Small intestine (tissue), 16 donors: Measurements from ENCODE around the gene ABCC2. TPM values are rescaled to one million over a fixed set of nuclear protein-coding genes. Genes with fewer than 3 reads are reported as not detected.
A peak's percentile ranks its signal among the peaks of the same experiment; 100 is the strongest.
"Not testable (repeated sequence)": the region's sequence is repeated elsewhere in the genome, so short reads cannot be mapped to it uniquely, and the experiment has no call there.

Experiments
- DNase-seq, 2 donors: peaks; one replicate each; pipeline versions ENCODE4 v3.0.0 to v3.0.0-alpha.2; 2013
- FAIRE-seq: peaks from 2 replicates; lab custom pipeline; 2012; peaks lifted over from hg19 to GRCh38; lab: Jason Lieb, UNC
- H3K27ac ChIP-seq, 3 donors: one replicate each; pipeline ENCODE4 v1.5.1; 2013; ENCODE audit warnings: low read length in 2 of 3, mild to moderate bottlenecking in 2 of 3, control low read depth in 1 of 3, inconsistent platforms in 1 of 3, low read depth in 1 of 3, moderate library complexity in 1 of 3
- H3K27me3 ChIP-seq, 3 donors: one replicate each; pipeline ENCODE4 v1.6.1; 2013; ENCODE audit warnings: low read length in 3 of 3, inconsistent platforms in 1 of 3; ENCODE audit not compliant: control insufficient read depth in 3 of 3, insufficient read depth in 3 of 3
- H3K36me3 ChIP-seq, 3 donors: one replicate each; pipeline ENCODE4 v1.6.1; 2013; ENCODE audit warnings: low read length in 3 of 3, inconsistent platforms in 1 of 3, low read depth in 1 of 3, mild to moderate bottlenecking in 1 of 3, moderate library complexity in 1 of 3; ENCODE audit not compliant: control insufficient read depth in 3 of 3, insufficient read depth in 2 of 3
- H3K4me1 ChIP-seq, 3 donors: one replicate each; pipeline ENCODE4 v1.6.1; 2013; ENCODE audit warnings: low read length in 2 of 3, inconsistent platforms in 1 of 3, low read depth in 1 of 3, mild to moderate bottlenecking in 1 of 3, moderate library complexity in 1 of 3; ENCODE audit not compliant: control insufficient read depth in 3 of 3, insufficient read depth in 2 of 3
- H3K4me3 ChIP-seq, 3 donors: one replicate each; pipeline ENCODE4 v1.5.1; 2013; ENCODE audit warnings: low read length in 3 of 3, control low read depth in 1 of 3, inconsistent platforms in 1 of 3, low read depth in 1 of 3, mild to moderate bottlenecking in 1 of 3, moderate library complexity in 1 of 3
- H3K9me3 ChIP-seq, 2 donors: one replicate each; pipeline ENCODE4 v1.6.1; 2013; ENCODE audit warnings: low read depth in 1 of 2, low read length in 1 of 2; ENCODE audit not compliant: control insufficient read depth in 2 of 2, insufficient read depth in 1 of 2
- WGBS, 3 donors: extraction: QIAGEN DNeasy Blood & Tissue Kit; methylation state at CpG; one replicate each; pipeline ENCODE4 v1.1.7; 2013; 5-methylcytosine and 5-hydroxymethylcytosine counted together
- long read RNA-seq, 10 donors: transcript quantifications; one replicate each; lab custom pipeline, GENCODE V29; 2026
- polyA plus RNA-seq, 4 donors: library from polyadenylated mRNA; stranded (reverse) in 3 of 4; unstranded in 1 of 4; fragments of 200-250 nt in 3 of 4; fragments of 120-200 nt in 1 of 4; gene quantifications; one replicate each; pipeline versions ENCODE4 v1.2.1 to v1.2.3, GENCODE V29; 2013
- donor health status: healthy with polysubstance abuse.
- donor health status: control.
- donor health status: control.
- donor health status: Bipolar disorder and iron deficiency.
- donor health status: healthy.

Gene ABCC2
- 10 to 100 TPM in 3 of 4 donors, 1 to 10 TPM in 1; 5.6 to 91.7 (median 58.6) TPM for polyA plus RNA-seq
- long read RNA-seq, donor 1, full-length matches to known transcripts: 43 of 56 reads
- long read RNA-seq, donor 1, partial matches to known transcripts: 13 of 56 reads
- long read RNA-seq, donor 1, other reads (novel, unspliced or antisense): 0 of 56 reads
- long read RNA-seq, donor 2, full-length matches to known transcripts: 6 of 6 reads
- long read RNA-seq, donor 2, partial matches to known transcripts: 0 of 6 reads
- long read RNA-seq, donor 2, other reads (novel, unspliced or antisense): 0 of 6 reads
- long read RNA-seq, donor 3, partial matches to known transcripts: 0 of 3 reads
- long read RNA-seq, donor 3, other reads (novel, unspliced or antisense): 0 of 3 reads
- long read RNA-seq, donor 4: 0 reads
- long read RNA-seq, donor 5, partial matches to known transcripts: 0 of 3 reads
- long read RNA-seq, donor 5, other reads (novel, unspliced or antisense): 0 of 3 reads
- long read RNA-seq, donor 6, full-length matches to known transcripts: 9 of 9 reads
- long read RNA-seq, donor 6, partial matches to known transcripts: 0 of 9 reads
- long read RNA-seq, donor 6, other reads (novel, unspliced or antisense): 0 of 9 reads
- long read RNA-seq, donor 7: 0 reads
- long read RNA-seq, donor 8: 0 reads
- long read RNA-seq, donor 9, partial matches to known transcripts: 0 of 1 reads
- long read RNA-seq, donor 9, other reads (novel, unspliced or antisense): 0 of 1 reads
- long read RNA-seq, donor 10, partial matches to known transcripts: 5 of 6 reads
- long read RNA-seq, donor 10, other reads (novel, unspliced or antisense): 0 of 6 reads

DNA sequence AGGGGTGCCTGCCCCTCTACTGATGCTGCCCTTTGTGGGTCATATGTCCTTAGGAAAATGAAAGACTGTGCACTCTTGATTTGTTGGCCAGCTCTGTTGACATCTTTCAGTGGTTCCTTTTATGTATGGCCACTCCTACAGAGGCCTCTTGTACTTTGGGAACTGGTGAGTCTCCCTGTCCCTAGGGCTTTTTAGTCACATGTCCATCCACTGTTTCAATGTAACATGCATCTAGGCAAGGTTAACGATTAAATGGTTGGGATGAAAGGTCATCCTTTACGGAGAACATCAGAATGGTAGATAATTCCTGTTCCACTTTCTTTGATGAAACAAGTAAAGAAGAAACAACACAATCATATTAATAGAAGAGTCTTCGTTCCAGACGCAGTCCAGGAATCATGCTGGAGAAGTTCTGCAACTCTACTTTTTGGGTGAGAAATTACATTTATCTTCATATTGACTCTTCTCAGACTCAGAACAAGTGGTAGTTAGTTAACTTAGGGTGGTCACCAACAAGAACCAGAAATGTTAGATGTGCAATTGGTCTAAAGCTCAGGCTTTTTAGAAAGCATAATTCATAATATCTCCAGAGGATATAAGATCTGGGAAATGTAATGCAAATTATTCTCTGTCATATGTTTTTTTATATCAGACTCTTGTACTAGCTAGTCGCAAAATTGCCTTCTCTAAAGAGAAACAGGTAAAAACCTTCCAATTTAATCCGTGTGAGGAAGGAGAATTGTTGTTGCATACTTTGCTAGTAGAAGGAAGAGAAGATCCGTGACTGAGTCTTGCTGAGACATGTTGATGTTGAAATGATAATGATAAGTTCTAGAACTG lies at the start of gene ABCC2:
ABCC2 (plus strand) TSS at position 194 of the 840 bp plus-strand sequence; CDS start at position 399, 205 bp downstream.
- 42 to 55% (median 54%) methylated on average over 7 of the region's 7 CpGs for WGBS, 3 donors
- Histone ChIP-seq H3K27ac (peak within 1 kb of the TSS in 2 of 3 donors; percentile 62 to 91), H3K4me1 (peaks cover 3 to 55% (median 10%) of the 10 kb centered on the region in 3 donors), H3K9me3 (no peaks in the 10 kb centered on the region), H3K36me3 (peaks cover 0 to 15% (median 0%) of the 10 kb centered on the region in 3 donors), H3K4me3 (peak within 1 kb of the TSS in 2 of 3 donors; percentile 47 to 49), H3K27me3 (no peaks in the 10 kb centered on the region)
- DNase-seq (peak; percentile 87 to 94), FAIRE-seq (no peak)

DNA sequence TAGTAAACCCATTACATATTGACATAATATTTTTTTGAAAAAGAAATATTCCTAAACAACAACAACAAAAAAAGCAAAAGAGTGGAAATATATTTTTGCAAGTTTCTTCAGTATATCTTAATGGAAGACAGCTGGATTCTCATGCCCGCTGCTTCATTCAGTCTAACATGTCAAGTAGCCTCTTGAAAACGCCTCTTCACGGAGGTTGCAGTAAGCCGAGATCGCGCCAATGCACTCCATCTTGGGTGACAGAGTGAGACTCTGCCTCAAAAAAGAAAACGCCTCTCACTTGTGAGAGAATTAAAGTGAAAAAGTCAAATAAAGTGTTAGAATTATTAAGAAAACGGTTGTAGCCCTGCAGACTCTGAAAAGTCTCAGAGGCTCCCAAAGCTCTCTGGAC lies 49.1 kb upstream of the ABCC2 start:
- H3K4me1 ChIP-seq: peaks cover 0 to 12% (median 1%) of the 10 kb centered on the region in 3 donors
- no peaks in the 10 kb centered on the region for H3K9me3 ChIP-seq
- DNase-seq: peak in 1 of 2 donors; percentile 14
- H3K4me3 ChIP-seq: peak overlapping the region in 2 of 3 donors; percentile 2 to 5
- no peak for FAIRE-seq
- H3K27ac ChIP-seq: no peak overlapping the region
- 65 to 66% (median 66%) methylated on average over 8 of the region's 8 CpGs for WGBS, 3 donors
- no peaks in the 10 kb centered on the region for H3K27me3 ChIP-seq
- peaks cover 4 to 11% (median 5%) of the 10 kb centered on the region in 3 donors for H3K36me3 ChIP-seq

DNA sequence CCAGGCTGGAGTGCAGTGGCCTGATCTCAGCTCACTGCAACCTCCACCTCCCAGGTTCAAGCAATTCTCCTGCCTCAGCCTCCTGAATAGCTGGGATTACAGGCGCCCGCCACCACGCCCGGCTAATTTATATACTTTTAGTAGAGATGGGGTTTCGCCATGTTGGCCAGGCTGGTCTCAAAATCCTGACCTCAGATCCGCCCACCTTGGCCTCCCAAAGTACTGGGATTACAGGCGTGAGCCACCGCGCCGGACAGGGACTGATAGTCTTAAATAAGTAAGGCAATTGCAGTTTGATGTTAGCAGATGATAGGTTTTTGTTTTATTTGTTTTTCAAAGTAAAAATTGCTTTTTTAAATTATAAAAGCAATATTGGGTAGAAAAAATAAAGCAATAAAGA lies 48.3 kb upstream of the ABCC2 start:
- 92 to 96% (median 96%) methylated on average over 10 of the region's 10 CpGs for WGBS, 3 donors
- not testable (repeated sequence) for FAIRE-seq, DNase-seq

DNA sequence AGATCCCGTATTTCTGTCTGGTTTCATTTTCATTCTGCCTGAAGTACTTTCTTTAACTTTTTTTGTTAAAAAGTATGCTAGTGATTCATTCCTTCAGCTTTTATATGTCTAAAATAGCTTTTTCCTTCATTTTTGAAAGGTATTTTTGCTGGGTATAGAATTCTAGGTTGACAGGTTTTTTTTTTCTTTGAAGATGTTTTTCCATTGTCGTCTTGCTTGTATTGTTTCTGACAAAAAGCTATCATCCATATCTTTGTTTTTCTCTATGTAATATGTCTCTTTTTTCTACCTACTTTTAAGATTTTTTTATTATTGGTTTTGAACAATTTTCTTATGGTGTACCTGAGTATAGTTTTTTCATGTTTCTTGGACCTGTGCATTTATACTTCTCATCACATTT lies 42.2 kb upstream of the ABCC2 start:
- H3K4me3 ChIP-seq: no peak overlapping the region
- H3K27me3 ChIP-seq: no peaks in the 10 kb centered on the region
- H3K4me1 ChIP-seq: no peaks in the 10 kb centered on the region
- no peak for DNase-seq
- FAIRE-seq: no peak
- H3K9me3 ChIP-seq: peaks cover 0 to 6% of the 10 kb centered on the region in 2 donors
- WGBS, 3 donors: 97 to 99% (median 97%) methylated on average over 2 of the region's 2 CpGs
- H3K27ac ChIP-seq: no peak overlapping the region
- H3K36me3 ChIP-seq: peaks cover 8 to 18% (median 17%) of the 10 kb centered on the region in 3 donors

More for the DNA sequence above, 48.3 kb upstream of the ABCC2 start:
- not testable (repeated sequence) for H3K36me3 ChIP-seq, H3K9me3 ChIP-seq, H3K27me3 ChIP-seq, H3K27ac ChIP-seq, H3K4me3 ChIP-seq
- H3K4me1 ChIP-seq: peaks cover 0 to 12% (median 1%) of the 10 kb centered on the region in 3 donors

DNA sequence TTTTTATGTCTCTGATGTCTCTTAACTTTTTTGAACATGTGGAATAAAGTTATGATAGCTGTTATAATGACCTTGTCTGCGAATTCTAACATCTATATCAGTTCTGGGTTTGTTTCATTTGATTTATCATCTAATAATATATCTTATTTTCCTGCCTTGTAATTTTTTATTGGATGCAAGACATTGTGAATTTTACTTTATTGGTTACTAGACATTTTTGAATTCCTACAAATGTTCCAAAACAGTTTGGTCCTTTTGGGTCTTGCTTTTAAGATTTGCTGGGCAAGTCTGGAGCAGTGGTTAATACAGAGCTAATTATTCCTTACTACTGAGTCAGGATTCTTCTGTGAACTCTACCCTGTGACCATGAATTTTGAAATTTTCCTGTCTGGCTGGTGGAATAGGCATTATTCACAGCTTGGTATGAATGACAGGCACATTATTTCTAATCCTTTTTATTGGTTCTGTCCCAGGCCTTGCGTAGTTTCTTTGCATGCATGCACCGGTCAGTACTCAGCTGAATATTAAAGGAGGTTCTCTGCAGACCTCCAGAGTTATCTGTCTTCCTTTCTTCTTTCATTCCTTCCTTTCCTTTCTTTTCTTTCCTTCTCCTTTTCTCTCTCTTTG lies 41.4 kb upstream of the ABCC2 start:
- H3K4me1 ChIP-seq: no peaks in the 10 kb centered on the region
- 96 to 99% (median 98%) methylated on average over 3 of the region's 3 CpGs for WGBS, 3 donors
- H3K27me3 ChIP-seq: no peaks in the 10 kb centered on the region
- H3K9me3 ChIP-seq: peaks cover 0 to 6% of the 10 kb centered on the region in 2 donors
- H3K27ac ChIP-seq: no peak overlapping the region
- DNase-seq: no peak
- peaks cover 9 to 22% (median 18%) of the 10 kb centered on the region in 3 donors for H3K36me3 ChIP-seq
- no peak for FAIRE-seq
- no peak overlapping the region for H3K4me3 ChIP-seq

DNA sequence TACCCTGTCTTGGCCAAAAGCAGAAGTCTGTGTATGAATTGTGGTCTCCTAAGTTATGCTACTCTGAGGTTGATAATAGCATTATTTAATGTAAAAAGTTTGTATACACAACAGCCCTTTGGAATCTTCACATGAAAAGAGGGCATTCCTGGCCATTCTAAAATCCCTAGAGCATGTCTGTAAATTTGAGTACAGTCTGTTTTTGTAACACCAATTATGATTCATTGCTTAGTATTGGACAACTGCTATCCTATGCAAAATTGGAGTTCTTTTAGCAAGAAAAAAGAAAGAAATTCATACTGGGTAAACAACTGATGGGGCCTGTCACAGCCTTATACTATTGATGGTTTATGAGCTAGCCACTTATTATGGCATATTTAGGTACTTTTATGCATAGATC lies 40.2 kb upstream of the ABCC2 start:
- no peak overlapping the region for H3K27ac ChIP-seq
- no peak overlapping the region for H3K4me3 ChIP-seq
- no peak for FAIRE-seq
- H3K36me3 ChIP-seq: peaks cover 13 to 25% (median 21%) of the 10 kb centered on the region in 3 donors
- no peaks in the 10 kb centered on the region for H3K4me1 ChIP-seq
- DNase-seq: no peak
- H3K27me3 ChIP-seq: no peaks in the 10 kb centered on the region
- H3K9me3 ChIP-seq: peaks cover 0 to 6% of the 10 kb centered on the region in 2 donors

DNA sequence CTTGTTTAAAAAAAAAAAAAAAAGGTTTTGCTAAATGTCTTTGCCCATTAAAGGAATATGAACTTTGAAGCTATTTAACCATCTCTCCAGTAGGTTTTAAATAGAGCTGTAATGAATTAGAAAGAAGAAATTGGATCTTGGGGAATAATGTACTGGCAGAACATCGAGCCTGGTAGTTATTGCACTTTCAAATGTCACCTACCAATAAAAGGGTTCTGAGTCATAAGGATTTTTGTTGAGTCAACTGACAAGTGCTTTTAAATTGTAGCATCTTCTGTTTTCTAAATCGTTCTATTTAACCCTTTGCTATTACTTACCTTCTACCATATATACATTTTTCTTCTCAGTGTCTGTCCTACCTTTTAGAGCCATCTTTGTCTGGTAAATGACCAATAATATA lies 39.7 kb upstream of the ABCC2 start:
- no peak for DNase-seq
- Histone ChIP-seq H3K4me3 (no peak overlapping the region), H3K9me3 (peaks cover 0 to 6% of the 10 kb centered on the region in 2 donors), H3K27ac (no peak overlapping the region), H3K27me3 (no peaks in the 10 kb centered on the region), H3K4me1 (no peaks in the 10 kb centered on the region), H3K36me3 (peaks cover 13 to 27% (median 21%) of the 10 kb centered on the region in 3 donors)
- no peak for FAIRE-seq
- 69 to 73% (median 73%) methylated on average over 2 of the region's 2 CpGs for WGBS, 3 donors
